Glutamatergic neuron (in vitro differentiated cells): ENCODE results near the gene VAMP8. TPM values are rescaled to one million over a fixed set of nuclear protein-coding genes. Genes with fewer than 3 reads are reported as not detected.

ENCODE experiments used
- DNase-seq: peaks from one replicate; pipeline ENCODE4 v3.0.0; 2022
- H3K27ac Mint-ChIP-seq: one replicate; pipeline ENCODE4 v1.8.0; 2020; ENCODE audit warnings: mild to moderate bottlenecking, mixed read lengths, inconsistent platforms; ENCODE audit not compliant: unreplicated experiment
- H3K27me3 Mint-ChIP-seq: one replicate; pipeline ENCODE4 v1.8.0; 2020; ENCODE audit warnings: mild to moderate bottlenecking, moderate library complexity, mixed read lengths, inconsistent platforms; ENCODE audit not compliant: unreplicated experiment
- H3K36me3 Mint-ChIP-seq: one replicate; pipeline ENCODE4 v1.8.0; 2020; ENCODE audit warnings: mild to moderate bottlenecking, mixed read lengths, inconsistent platforms; ENCODE audit not compliant: unreplicated experiment
- H3K4me1 Mint-ChIP-seq: one replicate; pipeline ENCODE4 v1.8.0; 2020; ENCODE audit warnings: mild to moderate bottlenecking, low read depth, mixed read lengths, inconsistent platforms; ENCODE audit not compliant: unreplicated experiment
- H3K4me3 Mint-ChIP-seq: one replicate; pipeline ENCODE4 v1.8.0; 2020; ENCODE audit warnings: mild to moderate bottlenecking, mixed read lengths, inconsistent platforms; ENCODE audit not compliant: unreplicated experiment
- H3K9me3 Mint-ChIP-seq: one replicate; pipeline ENCODE4 v1.8.0; 2020; ENCODE audit warnings: mild to moderate bottlenecking, moderate library complexity, mixed read lengths, inconsistent platforms; ENCODE audit not compliant: unreplicated experiment
- CTCF ChIP-seq: fragments of 200-600 bp; sonication (generic); IDR thresholded peaks from one replicate; pipeline ENCODE4 v1.5.0; 2021; ENCODE audit not compliant: partially characterized antibody, unreplicated experiment
- total RNA-seq: library from RNA; stranded (reverse); fragmentation: NEBNext Ultra II Directional; extraction: Animal tissue kit (Norgen Biotek cat#: 25700); gene quantifications from one replicate; pipeline ENCODE4 v1.2.1, GENCODE V29; 2021; ENCODE audit not compliant: unreplicated experiment

The VAMP8 gene
- total RNA-seq, 1 donor from 2014 or later: 0.78 TPM

DNA sequence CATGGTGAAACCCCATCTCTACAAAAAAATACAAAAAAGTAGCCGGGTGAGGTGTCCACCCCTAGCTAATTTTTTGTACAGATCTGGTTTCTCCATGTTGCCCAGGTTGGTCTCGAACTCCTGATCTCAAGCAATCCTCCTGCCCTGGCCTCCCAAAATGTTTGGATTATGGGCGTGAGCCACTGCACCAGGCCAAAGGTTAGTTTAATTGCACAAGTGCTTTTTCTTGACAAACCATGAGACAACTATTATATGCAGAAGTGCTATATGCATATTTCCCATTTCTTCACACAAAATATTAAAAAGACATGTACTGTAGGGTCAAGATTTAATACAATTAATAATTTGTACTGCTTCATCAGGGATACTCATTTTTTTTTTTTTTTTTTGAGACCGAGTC, 11.1 kb upstream of the VAMP8 start:
- Mint-ChIP-seq H3K4me1 (no peaks in the 10 kb centered on the region), H3K27ac (no peak overlapping the region), H3K27me3 (peaks cover 8% of the 10 kb centered on the region), H3K9me3 (peaks cover 5% of the 10 kb centered on the region), H3K36me3 (no peaks in the 10 kb centered on the region), H3K4me3 (no peak overlapping the region)
- TF ChIP-seq CTCF: no peak
- no peak for DNase-seq

- peaks cover 5% of the 10 kb centered on the region for H3K27me3 Mint-ChIP-seq
Observed at GRCh38 chr2:85575739-85576138, 1.6 kb upstream of the VAMP8 start.

DNA sequence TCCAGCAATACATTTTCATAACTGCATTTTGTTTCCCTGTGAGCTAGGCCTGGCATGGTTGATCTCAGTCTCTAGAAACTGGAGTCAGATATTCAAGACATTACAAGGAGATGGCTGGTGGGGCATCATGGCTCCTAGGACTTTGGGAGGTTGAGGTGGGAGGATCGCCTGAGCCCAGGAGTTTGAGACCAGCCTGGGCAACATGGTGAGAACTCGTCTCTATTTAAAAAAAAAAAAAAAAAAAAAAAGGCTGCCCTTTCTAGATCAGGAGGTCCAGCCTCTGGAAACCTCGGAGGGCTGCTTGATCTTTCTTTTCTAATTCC, 362 bp upstream of the VAMP8 start:
- TF ChIP-seq CTCF: no peak
- Mint-ChIP-seq H3K4me3 (no peak overlapping the region), H3K27me3 (peaks cover 7% of the 10 kb centered on the region), H3K4me1 (peaks cover 10% of the 10 kb centered on the region), H3K27ac (no peak overlapping the region), H3K9me3 (peaks cover 2% of the 10 kb centered on the region), H3K36me3 (no peaks in the 10 kb centered on the region)
- no peak for DNase-seq

More at GRCh38 chr2:85575739-85576138, 1.6 kb upstream of the VAMP8 start:
- Mint-ChIP-seq H3K4me3 (no peak overlapping the region), H3K36me3 (no peaks in the 10 kb centered on the region), H3K27ac (no peak overlapping the region), H3K4me1 (peaks cover 10% of the 10 kb centered on the region), H3K9me3 (peaks cover 3% of the 10 kb centered on the region)
- no peak for TF ChIP-seq CTCF
- DNase-seq: no peak

DNA sequence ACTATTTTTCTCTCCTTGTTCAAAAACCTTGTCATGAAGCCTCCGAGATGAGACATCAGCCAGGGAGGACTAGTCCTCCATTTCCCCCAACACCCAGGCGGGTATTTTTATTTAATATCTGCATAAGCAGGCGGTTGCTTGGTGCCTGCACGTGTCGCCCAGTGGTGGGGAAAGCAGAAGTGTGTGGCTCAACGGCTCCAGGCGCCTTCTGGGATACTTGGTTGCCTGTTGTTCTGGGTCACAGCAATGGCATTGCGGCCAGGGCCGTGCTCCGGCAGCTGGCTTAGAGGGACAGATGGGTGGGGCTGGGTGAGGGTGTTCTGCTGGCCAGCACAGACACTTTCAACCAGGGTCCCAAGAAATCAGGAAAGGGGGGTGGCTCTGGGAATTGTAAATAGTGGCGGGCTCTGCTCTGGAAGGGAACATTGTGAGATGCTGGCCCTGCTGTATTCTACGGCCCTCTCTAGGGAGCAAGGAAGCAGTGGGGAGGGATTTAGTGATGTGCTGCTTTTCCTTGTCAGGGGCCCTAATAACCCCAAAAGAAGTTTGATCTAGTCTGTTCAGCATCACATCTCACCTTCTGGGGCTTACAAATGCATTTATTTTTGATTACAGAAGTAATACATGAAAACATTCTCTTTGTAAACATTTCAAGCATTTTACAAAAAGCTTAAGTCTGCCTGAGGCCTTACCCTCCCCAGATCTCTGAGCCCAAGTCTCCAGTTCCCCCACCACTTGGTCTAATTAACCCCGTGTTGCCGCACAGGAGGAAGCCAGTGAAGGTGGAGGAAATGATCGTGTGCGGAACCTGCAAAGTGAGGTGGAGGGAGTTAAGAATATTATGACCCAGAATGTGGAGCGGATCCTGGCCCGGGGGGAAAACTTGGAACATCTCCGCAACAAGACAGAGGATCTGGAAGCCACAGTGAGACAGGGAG, 1.1 kb downstream of the VAMP8 start:
- DNase-seq: peak; percentile 52
- no peak for TF ChIP-seq CTCF
- Mint-ChIP-seq H3K4me3 (no peak overlapping the region), H3K27me3 (peaks cover 5% of the 10 kb centered on the region), H3K27ac (peak overlapping the region; percentile 64), H3K36me3 (no peaks in the 10 kb centered on the region), H3K9me3 (peaks cover 2% of the 10 kb centered on the region), H3K4me1 (peaks cover 10% of the 10 kb centered on the region)

GRCh38 chr2:85579266-85579935, 2.0 kb downstream of the VAMP8 start:
- Mint-ChIP-seq H3K27ac (peak overlapping the region; percentile 59), H3K9me3 (peaks cover 2% of the 10 kb centered on the region), H3K4me3 (no peak overlapping the region), H3K36me3 (no peaks in the 10 kb centered on the region), H3K4me1 (peaks cover 10% of the 10 kb centered on the region), H3K27me3 (peaks cover 6% of the 10 kb centered on the region)
- TF ChIP-seq CTCF: no peak
- DNase-seq: no peak
